Measurements from ENCODE around the gene PEX19.

- no peak for TF ChIP-seq CTCF (IDR thresholded peaks at IDR 0.05 in 4 of 5, conservative IDR thresholded peaks at IDR 0.05 in 1 of 5)
- TF ChIP-seq POLR2A (IDR thresholded peaks at IDR 0.05): no peak
These were observed 57.4 kb downstream of the PEX19 start for GRCh38 chr1:160227561-160227960.
